A204.1 (cell line): ENCODE measurements around the gene GSC2.

Experiments
- FAIRE-seq: peaks from 2 replicates; lab custom pipeline; 2012; peaks lifted over from hg19 to GRCh38; lab: Jason Lieb, UNC

The GSC2 gene

DNA sequence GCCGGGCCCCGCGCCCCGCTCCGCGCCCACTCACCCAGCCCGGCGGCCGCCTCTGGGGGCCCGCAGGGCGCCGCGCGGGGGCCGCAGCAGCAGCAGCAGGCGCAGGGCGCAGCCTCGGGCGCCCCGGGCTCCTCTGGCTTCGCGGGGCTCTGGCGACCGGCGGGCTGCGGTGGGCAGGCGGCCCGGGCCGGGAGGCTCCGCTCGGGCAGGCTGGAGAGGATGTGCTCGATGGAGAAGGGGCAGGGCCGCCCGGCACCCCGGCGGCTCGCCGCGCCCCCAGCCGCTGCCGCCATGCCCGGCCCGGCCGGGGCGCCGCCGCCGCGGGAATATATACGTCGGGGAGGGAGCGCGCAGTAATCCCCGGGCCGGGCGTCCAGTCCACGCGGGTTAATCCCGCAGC is at the start of gene GSC2:
GSC2 (minus strand) TSS at position 302 of the 400 bp plus-strand sequence; CDS start at position 293, 9 bp downstream.
- no peak for FAIRE-seq

GRCh38 chr22:19199479-19199878 is 49.4 kb upstream of the GSC2 start:
- FAIRE-seq, result no peak

GRCh38 chr22:19197997-19198865 is 48.1 kb upstream of the GSC2 start:
- FAIRE-seq, result no peak

- FAIRE-seq, result no peak
Observed at GRCh38 chr22:19196841-19197612, 46.9 kb upstream of the GSC2 start.

GRCh38 chr22:19195796-19196731 is 46.0 kb upstream of the GSC2 start:
- no peak for FAIRE-seq

- no peak for FAIRE-seq
Observed at GRCh38 chr22:19194766-19195536, 44.9 kb upstream of the GSC2 start.

DNA sequence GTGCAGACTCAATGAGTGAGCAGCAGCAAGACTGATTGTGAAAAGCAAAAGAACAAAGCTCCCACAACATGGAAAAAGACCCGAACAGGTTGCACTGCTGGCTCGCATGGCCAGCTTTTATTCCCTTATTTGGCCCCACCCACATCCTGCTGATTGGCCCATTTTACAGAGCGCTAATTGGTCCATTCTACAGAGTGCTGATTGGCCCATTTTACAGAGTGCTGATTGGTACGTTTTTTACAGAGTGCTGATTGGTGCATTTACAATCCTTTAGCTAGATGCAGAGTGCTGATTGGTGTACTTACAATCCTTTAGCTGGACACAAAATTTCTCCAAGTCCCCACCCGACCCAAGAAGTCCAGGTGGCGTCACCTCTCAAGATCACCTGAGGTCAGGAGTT is 43.8 kb upstream of the GSC2 start:
- no peak for FAIRE-seq

DNA sequence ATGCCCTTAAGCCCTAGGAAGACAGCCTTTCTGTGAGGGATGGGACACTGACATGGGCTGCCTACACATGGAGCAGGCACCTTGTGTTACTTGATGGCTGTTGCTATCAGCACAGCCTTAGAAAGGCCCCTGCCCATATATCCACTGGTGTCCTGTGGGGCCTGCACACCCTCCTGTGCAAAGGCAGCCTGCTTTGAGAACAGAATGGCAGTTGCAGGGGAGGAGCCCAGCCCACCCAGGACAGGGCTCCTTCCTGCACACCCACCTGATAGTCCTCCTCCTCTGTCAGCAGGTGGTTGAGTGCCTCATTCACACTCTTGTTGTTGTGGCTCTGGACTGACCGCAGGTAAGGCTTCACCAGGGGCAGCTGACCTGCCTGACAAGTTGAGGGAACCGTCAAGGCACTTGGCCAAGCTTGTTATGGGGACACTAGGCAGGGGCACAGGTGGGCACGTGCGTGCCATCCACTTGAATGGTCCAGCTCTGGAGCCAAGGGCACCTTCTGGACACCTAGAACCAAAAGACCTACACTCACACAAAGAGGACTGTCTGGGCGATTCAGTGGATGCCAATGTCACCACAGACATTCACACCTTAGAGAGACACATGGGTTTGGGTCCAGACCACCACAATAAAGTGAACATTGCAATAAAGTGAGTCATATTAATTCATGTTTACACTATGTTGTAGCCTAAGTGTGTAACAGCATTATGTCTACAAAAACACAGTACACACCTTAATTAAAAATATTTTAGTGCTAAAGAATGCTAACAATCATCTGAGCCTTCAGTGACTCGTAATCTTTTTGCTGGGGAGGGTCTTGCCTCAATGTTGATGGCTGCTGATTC is 37.8 kb upstream of the GSC2 start:
- no peak for FAIRE-seq

DNA sequence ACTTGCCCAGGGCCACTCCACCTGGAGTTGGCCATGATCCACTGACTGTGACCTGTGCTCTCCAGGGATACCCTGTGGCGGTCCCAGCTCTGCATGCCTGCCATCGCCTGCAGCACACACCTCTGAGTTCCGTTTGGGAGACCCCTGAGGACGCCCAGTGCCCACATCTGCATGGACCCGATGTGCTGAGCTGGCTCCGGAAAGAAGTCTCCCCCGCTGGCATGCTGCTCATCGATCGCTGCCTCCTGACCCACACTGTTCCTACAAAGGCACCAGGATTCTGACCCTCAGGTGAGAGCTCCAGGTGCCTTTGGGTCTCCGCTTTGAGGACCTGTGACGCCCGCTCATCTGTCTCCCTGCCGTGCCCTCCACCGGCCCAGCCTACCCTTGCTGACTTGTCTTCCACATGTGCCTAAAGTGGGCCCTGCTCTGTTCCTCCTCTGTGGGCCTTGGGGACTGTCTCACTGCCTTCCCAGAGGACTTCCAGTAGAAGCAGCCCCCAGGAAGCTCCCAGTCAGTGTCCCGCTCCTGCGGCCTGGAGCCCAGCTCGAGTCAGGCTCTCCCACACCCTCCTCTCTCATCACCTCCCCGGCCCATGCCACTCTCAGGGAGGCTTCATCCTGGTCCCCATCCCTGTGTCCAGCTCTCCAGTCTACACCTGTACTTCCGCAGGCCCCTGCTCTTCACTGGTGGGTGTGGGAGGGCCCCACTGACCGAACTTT is 34.3 kb upstream of the GSC2 start:
- FAIRE-seq, result no peak

GRCh38 chr22:19183216-19183615 is 33.1 kb upstream of the GSC2 start:
- FAIRE-seq, result no peak

DNA sequence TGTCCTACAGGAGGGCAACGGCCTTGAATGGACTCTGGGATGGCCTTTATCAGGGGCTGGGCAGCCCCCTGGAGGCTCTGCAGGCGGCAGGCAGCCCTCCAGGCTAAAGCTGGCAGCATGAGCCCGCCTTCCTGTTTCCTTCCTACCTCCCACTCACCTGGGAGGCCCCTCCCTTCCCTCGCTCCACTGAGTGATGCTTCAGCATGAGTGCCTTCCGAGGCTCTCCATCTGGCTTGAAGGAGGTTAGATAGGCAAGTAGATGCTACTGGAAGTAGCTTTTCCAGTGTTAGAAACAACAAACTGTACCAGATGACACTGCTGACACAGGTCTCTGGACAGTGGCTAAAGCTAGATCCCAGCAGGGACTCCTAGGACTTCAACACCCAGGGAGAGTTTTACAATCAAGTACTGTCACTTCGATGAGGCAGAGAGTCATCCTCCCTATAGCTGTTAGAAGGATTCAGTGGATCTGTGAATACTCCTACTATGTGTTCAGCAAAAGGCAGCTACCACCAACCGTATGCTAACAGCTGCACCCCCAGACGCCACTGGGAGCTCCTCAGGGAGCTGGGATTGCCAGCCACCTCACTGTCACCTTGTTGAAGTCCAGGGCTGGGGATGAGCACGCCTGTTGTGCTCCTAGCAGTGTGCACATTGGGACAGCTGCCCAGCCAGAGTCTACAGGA is 32.5 kb upstream of the GSC2 start:
- no peak for FAIRE-seq

DNA sequence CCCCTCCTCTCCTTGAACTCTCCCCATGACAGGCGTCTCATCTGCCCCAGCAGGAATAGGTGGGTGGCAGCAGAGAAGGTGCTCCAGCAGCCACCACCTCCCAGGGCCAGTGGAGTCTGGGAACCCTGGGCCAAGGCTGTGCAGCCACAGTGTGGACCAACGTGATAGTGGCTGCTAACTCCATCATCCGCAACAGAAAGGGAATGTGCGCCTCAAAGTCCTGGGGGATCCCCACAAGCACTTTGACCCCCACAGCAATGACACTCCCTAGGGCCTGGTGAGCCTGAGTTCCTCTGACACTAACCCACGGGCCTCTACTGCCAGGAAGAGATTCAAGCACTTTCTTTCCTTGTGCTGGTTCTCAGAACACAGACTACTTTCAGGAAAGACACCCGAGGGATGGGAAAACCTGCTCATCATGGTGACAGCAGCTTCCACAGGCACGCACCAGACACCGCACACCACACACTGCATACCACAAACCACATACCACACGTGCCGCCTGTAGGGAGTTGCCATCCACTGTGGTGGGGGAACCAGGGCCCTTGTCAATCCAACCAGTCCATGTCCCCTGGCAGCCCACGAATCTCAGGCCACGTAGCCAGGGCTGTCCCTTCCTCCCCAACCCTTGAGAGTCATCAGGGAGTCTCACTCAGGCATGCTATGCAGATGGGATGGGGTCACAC is 31.8 kb upstream of the GSC2 start:
- no peak for FAIRE-seq

- FAIRE-seq, result no peak
Observed at GRCh38 chr22:19180740-19181410, 30.8 kb upstream of the GSC2 start.

DNA sequence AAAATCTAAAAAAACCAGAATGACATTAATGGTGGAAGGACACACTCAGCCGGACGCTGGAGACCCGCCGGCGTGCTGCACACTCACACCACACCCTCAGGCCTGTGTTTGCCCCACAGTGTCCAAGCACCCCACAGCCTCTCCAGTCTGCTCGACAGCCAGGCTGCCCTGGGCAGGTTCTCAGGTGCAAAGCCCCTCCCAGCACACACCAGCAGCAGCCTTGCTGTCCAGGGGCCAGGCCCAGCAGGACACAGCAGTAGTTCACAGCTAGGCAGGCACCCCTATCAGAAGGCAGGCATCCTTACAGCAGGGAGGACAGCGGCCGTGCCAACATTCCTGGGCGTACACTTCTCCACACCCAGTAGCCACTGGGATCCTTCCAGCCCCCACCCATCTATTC is 30.1 kb upstream of the GSC2 start:
- no peak for FAIRE-seq

DNA sequence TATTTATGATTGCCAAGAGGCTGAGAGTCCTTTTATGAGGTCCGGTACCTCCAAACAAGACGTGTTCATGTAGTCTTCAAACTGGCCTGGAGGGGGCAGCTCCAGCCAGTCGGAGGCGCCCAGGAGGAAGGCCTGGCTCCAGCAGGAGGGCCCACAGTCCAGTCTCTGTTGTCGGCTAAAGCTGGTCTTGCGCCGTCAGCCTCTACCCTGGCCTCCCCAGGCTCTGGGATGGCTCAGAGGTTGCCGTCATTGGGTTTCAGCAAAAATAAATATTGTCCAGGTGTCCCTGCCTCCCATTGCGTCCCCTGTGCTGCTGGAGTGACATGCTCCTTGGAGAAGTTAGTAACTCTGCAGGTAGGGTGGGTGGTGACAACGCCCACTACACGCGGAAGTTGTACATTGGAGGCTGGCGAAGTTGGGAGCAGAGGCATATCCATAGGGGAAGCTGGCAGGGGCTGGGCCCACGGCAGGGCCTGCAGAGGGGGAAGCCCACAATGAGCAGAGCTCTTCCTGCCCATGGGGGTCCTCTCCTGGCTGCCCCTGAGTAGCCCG is 29.5 kb upstream of the GSC2 start:
- FAIRE-seq, result peak; percentile 51

- FAIRE-seq, result no peak
Observed at GRCh38 chr22:19178657-19179496, 28.8 kb upstream of the GSC2 start, which contains the start of gene SLC25A1. Gene SLC25A1, minus strand, starts transcription at chr22:19178736. Its CDS starts 63 bp downstream, at chr22:19178673.
